KG1 (cell line): Measurements from ENCODE around the gene ATP5PD.
"Not testable (repeated sequence)": the region's sequence is repeated elsewhere in the genome, so short reads cannot be mapped to it uniquely, and the experiment has no call there.

Experiments used
- DNase-seq: peaks from one replicate; lab custom pipeline; 2025; lab: John Stamatoyannopoulos, UW

ATP5PD gene

GRCh38 chr17:75051941-75052340 lies 5.2 kb upstream of the ATP5PD start:
- DNase-seq: no peak

GRCh38 chr17:75049706-75050105 lies 2.9 kb upstream of the ATP5PD start:
- DNase-seq: no peak

DNA sequence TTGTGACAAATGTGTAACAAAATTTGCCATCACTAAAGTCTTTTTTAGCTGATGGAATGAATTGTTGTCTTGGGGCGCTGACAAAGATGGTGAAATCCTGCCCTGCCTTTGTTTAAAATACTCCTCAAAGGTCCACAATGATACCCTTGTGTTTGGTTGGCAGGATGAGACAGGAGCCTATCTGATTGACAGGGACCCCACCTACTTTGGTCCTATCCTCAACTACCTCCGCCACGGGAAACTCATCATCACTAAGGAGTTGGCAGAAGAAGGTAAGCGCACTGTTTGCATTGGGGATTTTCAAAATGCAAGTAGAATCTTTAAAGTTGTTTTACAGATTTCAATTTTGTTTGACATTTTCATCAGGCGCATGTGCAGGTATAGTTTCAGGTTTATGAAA lies 2.3 kb upstream of the ATP5PD start:
- no peak for DNase-seq

DNA sequence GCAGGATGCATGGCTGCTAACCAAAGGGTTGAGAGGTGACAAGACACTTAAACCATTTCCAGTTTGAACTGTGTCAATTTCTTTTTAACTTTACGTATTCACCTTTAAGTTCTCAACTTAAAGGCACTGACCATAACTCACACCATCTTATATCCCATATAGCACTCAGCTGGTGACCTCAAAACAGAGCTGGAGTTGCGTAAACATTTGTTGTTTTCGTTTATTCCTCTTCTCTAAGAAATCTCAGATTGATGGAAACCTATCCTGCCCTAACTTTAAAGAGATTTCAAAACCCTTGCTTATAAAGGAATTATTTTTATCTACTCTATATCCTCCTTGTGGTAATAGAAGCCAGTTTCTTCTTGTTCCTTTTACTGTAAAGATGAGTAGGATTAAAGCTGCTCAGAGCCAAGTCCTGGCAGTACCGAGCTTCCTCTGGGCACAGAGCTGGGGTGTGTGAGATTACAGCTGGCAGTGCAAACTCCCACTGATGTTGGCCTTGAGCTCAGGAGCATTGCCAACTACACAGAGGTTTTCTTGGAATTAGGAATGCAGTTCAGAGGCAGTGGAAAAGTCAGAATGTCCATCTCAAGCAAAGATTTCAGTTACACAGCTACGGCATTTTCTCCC lies 1.6 kb upstream of the ATP5PD start:
- no peak for DNase-seq

DNA sequence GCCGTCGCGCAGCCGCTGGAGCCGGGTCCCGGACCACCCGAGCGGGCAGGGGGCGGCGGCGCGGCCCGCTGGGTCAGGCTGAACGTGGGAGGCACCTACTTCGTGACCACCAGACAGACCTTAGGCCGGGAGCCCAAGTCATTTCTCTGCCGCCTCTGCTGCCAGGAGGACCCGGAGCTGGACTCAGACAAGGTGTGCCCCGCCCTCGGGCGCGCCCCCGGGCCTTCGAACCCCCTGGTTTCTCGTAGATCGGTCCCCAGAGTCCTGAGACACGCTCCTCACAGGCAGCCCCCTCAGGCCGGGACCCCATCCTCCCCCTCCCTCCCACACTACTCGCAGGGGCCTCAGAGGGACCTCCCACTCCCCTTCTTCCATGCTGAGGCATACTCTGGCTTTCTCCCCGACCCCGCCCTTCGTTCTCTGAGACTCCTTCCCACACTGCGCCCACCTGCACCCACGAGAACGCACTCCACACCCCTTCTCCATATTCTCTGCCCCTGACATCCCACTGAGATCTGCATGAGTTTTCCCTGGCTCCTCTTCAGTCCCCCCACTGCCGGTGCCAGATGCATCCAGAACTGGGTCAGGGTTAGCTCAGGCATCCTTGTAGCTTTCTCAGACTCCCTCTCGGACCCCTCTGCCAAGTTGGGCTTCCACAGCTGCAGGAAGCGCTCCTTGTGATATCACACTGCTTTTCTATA lies 779 bp upstream of the ATP5PD start:
- DNase-seq: no peak

GRCh38 chr17:75045946-75046406 lies 793 bp downstream of the ATP5PD start:
- DNase-seq: not testable (repeated sequence)

- no peak for DNase-seq
Observed at GRCh38 chr17:75044716-75045115, 2.1 kb downstream of the ATP5PD start.

DNA sequence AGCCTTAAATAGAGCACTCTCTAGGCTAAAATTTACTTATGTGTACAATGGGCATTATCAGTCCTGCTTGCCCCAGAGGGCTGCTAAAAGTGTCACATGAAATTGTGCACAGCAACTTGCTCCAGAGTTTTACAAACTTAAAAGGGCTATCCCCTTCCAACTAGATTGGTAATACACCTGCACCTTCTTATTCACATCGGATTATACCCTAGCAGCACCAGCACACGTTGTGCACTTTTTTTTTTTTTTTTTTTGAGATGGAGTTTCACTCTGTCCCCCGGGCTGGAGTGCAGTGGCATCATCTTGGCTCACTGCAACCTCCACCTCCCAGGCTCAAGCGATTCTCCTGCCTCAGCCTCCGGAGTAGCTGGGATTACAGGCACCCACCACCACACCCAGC lies 3.0 kb downstream of the ATP5PD start:
- DNase-seq: not testable (repeated sequence)

DNA sequence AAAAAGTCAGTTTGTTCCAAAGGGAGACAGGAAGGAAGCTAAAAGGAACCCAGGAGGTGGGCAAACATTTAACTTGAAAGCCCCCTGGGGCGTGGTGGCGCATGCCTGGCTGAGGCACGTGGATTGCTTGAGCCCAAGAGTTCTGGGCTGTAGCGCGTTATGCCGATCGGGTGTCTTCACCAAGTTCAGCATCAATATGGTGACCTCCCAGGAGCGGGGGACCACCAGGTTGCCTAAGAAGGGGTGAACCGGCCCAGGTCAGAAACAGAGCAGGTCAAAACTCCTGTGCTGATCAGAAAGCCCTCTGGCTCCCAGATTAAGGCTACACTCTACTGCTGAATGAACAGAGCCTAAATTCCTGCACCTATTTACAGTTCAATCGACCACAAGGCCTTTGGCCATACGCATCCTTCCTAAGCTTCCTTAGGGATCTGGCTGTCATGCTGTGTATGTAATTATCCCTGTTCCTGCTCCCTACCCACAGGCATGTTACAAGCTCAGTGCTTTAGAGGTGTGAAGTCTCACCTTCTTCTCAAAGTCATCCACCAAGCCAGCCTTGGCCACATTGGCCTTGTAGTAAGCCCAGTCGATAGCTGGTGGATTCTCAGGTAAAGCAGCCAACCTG lies 5.0 kb downstream of the ATP5PD start:
- DNase-seq: no peak

GRCh38 chr17:75039238-75039637 lies 7.5 kb downstream of the ATP5PD start:
- no peak for DNase-seq

- DNase-seq: no peak
Observed at GRCh38 chr17:75036643-75037268, 10.0 kb downstream of the ATP5PD start.

GRCh38 chr17:75034236-75034908 lies 12.4 kb downstream of the ATP5PD start:
- DNase-seq: peak; percentile 97

DNA sequence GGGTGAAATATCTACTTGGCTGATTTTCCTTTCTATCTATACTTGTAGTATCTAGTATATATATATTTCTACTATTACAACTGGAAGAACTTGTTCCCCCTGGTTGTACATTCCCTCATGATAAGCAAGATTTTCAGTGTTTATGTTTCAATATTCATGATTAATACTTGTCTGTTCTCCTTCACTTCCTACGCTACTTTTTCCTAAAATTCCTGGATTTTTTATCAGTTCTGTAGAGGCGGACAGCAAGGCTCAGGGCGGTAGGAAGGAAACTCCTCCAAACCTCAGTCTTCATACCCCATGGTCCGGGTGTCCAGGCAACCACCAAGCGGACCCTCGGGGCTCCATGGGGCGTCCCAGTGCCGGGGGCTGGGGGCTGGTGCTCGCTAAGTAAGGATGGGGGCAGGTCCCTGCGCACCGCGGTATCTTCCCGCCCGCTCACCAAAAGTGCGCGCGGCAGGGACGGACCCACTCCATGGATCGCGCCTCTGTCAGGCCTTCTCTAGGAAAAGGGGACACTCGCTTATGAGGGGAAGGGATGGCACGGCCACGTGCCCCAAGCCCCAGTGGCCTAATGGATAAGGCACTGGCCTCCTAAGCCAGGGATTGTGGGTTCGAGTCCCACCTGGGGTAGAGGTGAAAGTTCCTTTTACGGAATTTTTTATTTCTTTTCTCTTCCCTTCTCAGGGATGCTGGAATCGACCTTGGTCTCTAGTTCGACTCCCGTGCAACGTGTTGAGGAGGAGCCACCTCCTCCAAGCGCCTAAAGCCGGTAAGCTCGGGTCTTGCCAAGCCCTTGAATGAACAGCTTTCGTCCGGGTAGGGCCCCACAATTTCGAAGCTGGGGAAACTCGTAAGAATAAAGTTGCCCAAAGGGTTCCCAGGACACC lies 13.2 kb downstream of the ATP5PD start:
- DNase-seq: peak; percentile 96

DNA sequence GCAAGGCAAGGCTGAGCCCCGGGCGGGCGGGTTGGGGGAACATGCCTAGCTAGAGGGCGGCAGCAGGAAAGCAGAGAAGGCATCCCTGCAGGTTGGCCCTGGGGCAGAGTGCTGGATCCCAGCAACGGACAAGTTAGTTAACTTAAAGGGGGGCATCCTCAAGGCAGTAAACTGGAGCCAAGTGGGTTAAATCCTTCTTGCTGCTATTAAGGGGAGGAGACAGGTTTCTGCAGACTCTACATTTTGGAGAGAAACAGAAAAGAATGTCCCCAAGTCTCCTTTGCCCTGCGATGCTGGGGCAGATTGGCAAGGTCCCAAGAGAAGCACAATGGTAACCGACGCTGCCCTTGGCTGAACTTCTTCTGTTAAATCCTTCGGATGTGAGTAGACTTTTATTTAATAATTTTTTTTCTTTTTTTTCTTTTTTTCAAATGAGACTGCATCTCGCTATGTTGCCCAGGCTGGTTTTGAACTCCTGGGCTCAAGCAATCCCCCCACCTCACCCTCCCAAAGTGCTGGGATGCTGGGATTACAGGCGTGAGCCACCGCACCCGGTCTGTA lies 14.0 kb downstream of the ATP5PD start:
- no peak for DNase-seq

GRCh38 chr17:75031972-75032719 lies 14.6 kb downstream of the ATP5PD start:
- no peak for DNase-seq

DNA sequence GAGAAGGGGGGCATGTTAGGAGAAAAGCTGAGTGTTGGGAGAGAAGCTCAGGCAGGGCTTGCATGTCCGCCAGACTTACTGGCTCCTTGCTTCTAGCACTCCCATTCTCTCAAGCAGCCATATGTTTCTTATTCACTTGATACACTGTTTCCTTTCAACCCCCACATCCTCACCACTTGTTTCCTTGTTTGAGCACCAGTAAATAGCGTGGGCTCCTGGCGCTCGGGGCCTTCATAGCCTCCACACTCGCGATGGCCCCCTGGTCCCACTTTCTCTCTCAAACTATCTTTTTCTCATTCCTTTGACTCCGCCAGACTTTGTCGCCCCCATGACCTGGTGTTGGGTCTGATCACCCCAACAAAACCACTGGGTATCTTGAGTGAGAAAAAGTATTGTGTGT lies 16.6 kb downstream of the ATP5PD start:
- DNase-seq: no peak

DNA sequence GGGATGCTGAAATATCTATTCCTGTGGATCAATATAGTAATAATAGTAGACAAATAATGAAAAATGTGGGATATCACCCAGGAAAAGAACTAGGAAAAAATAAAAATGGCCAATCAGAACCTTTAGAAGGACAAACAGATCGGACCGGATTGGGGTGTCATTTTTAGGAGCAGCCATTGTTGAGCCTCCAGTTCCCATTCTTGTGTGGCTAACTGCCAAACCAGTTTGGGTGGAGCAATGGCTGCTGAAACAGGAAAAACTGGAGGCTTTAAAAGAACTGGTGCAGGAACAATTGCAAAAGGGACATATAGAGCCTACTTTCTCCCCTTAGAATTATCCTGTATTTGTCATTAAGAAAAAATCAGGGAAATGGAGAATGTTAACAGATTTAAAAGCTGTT lies 20.1 kb downstream of the ATP5PD start:
- DNase-seq: not testable (repeated sequence)

GRCh38 chr17:75025398-75025734 lies 21.4 kb downstream of the ATP5PD start:
- peak; percentile 81 for DNase-seq

- DNase-seq: peak; percentile 81
Observed at GRCh38 chr17:75024686-75025397, 21.9 kb downstream of the ATP5PD start.
